Skin epidermis (tissue), 12 donors: Measurements from ENCODE around the gene UBAC2.
"Not testable (repeated sequence)": the region's sequence is repeated elsewhere in the genome, so short reads cannot be mapped to it uniquely, and the experiment has no call there.

Experiments used
- H3K27ac ChIP-seq, 21 experiments: fragments of 200-600 bp; sonication (generic) in 11 of 21; one replicate each; pipeline ENCODE4 v1.5.0; 2020; ENCODE audit warnings: mild to moderate bottlenecking in 3 of 21, inconsistent platforms in 2 of 21, moderate library complexity in 2 of 21
- H3K4me3 ChIP-seq, 7 experiments: fragments of 200-600 bp; sonication (generic) in 2 of 7; one replicate each; pipeline ENCODE4 v1.5.0; 2020; ENCODE audit warnings: inconsistent platforms in 2 of 7, mild to moderate bottlenecking in 2 of 7, moderate library complexity in 1 of 7

The UBAC2 gene

DNA sequence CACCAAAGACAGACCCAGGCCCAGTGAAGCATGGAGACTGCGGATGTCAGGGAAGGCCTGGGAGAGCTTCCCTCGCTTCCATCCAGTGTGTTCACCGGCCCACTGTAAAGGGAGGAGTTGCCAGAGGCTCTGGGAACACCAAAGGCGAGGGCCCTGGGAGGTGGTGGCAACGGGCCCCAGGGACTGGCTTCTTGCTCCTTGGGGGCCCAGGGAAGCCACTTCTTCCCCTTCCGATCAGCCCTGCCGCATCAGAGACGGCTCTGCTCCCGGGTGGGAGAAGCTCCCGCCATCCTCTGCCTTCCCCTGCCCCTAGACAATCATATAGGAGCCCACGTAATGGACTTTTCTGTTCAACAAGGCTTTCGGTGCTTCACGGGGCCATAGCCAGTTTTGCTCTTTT is 189.9 kb downstream of the UBAC2 start:
- no peak overlapping the region for H3K27ac ChIP-seq
- no peak overlapping the region for H3K4me3 ChIP-seq

DNA sequence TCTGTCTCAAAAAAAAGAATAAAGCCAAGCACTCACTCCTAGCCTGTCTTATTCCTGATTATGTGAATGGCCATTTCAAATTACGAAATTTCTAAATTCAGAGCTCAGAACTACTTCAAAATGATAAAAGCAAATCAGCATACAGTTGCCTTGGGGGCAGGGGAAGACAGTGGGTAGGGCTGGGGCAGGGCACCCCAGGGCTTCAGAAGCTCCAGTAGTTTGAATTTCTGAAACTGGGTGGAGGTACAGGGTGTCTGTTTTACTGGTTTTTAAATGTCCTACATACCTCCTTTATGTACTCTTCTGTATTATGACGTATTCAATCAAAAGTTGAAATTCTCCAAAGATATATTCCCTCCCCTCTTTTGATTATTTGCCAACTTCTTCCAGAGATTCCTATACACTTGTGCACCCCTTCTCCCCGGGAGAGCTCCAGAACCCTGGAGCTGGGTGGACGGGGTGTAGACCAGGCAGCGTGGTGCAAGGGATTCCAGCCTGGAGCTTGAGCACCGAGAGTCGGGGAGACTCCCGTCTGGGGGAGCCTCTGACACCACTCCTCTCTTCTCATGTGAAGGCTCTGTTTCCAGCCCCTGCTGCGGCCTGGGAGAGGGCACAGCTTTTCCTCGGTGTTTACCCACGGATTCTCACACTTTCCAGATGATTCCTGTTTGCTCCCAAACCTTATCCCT is 191.3 kb downstream of the UBAC2 start:
- Histone ChIP-seq H3K27ac (peak overlapping the region in 1 of 21 experiments; percentile 7), H3K4me3 (no peak overlapping the region)

DNA sequence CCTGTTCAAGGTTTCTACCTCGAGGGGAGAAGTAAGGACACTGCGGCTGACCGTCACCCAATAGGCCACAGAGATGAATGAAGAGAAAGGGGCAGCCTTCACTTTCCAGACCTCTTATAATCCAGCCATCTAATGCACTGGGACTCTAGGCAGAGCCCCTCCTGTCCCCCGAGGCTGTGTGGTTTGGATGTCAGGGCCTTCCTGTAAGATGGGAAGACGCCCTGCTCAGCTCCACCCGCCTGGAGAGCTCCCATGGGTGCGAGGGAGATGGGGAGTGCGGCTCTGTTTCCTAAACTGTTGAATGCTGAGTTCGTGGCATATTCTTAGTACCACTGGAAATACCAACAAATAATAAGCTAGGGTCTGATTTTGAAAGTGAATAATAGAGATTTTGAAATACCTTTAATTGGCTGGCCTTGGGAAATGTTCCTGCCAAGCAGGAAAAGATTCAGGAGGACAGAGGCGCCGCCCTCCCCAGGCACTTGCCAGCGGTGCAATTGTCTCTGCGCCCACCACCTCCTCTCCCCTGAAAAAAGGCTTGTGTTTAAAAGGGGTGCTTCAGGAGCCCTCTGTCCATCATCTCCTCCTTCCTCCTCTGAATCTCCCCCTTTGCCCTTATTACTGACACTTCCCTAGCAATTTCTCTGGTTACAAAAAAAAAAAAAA is 191.9 kb downstream of the UBAC2 start:
- H3K4me3 ChIP-seq, result no peak overlapping the region
- peak overlapping the region in 1 of 21 experiments; percentile 7 for H3K27ac ChIP-seq

DNA sequence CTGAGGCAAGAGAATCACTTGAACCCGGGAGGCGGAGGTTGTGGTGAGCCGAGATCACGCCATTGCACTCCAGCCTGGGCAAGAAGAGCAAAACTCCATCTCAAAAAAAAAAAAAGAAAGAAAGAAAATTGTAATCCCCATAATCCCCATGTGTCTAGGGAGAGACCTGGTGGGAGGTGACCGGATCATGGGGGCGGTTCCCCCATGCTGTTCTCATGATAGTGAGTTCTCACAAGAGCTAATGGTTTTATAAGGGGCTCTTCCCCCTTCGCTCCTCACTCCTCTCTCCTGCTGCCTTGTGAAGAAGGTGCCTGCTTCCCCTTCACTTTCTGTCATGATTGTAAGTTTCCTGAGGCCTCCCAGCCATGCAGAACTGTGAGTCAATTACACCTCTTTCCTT is 192.7 kb downstream of the UBAC2 start:
- H3K4me3 ChIP-seq, H3K27ac ChIP-seq: not testable (repeated sequence)

DNA sequence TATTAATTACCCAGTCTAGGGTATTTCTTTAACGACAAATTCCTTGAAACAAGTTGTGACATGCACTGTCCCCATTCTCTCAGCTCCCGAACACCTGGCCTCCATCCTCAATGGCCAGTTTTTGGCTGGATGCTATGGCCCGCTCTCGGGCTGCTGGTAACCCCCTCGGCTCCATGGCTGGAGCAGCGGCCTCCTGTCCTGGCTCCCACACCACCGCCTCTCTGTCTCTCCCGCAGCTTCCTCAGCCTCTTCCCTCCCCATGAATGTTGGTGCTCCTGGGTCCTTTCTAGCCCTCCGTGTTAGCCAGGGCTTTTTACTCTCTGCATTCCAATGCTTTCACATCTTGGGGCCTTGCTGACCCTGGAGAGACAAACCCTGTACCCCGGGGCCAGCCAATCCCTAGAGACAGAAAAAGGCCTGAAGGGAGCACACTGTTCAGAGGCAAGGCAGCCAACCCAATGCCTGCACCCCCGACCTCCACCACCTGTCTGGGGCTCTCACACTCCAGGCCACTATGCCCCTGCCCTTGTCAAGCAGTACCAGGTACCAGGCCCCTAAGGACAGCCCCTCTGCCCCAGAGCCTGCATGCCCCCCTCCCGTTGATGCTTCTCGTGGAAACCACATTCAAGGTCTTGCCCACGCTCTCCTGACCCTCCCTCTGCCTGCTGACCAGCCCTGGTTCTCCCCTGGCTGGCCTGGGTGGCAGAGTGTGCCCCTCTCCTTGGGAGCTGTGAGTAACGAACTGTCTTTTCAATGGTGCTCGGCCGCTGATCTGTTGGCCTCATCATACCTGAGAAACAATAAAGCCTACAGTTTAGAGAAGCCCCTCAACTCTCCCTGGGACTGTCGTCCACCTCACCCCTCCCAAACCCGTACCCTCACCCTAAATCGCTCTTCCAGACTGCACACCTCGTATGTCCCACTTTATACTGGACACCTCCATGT is 193.4 kb downstream of the UBAC2 start:
- H3K4me3 ChIP-seq, result no peak overlapping the region
- no peak overlapping the region for H3K27ac ChIP-seq

DNA sequence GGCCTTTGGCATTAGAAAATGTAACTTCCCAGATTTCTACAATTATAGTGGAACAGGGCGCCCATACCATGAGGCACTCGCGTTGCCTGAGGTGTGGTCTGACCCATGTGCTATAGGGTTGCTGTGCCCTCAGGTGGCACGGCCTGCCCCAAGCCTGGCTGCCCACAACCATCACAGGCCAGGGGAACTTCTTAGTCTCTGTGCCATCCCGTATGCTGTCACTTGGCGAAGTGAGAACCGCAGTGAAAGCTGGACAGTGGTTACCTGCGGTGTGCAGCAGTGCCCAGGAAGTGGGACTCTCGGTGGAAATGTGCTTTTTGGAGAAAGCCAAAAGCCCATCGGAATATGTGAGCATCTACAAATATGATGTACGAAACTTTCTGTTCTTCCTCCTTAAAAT is 194.8 kb downstream of the UBAC2 start:
- Histone ChIP-seq H3K4me3 (no peak overlapping the region), H3K27ac (no peak overlapping the region)

DNA sequence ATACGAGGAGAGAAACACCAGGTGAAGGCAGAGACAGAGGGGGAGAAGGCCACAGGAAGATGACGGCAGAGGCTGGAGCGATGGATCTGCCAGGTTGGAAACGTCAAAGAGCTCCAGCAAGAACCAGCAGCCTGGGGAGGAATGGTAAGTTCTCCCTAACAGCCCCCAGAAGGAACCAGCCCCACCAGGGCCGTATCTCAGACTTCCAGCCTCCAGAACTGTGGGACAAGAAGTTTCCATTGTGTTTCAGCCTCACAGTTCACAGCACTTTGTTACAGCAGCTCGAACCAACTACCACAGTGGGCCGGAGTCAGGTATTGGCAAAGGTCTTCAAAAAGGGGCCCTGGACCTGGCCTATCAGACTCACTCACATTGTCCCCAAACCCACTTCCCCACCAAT is 195.8 kb downstream of the UBAC2 start:
- Histone ChIP-seq H3K27ac (no peak overlapping the region), H3K4me3 (no peak overlapping the region)

DNA sequence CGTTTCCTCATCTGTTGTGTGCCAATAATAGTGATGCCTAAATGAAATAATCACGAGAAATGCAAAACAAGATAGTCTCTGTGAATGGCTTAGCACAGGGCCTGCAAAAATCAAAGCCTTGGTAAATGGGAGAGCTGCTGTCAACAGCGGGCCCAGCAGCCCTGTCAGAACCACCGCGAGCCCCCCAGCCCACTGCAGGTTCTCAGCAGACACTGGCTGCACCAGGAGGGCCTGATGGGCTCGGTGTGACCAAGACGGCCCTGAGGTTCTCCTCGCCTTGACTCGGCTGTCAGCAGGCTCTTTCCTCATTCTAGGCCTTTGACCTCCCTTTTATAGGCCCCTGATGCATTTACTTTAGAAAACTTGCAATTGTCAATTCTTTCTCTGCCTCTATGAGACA is 197.4 kb downstream of the UBAC2 start:
- H3K27ac ChIP-seq, result no peak overlapping the region
- H3K4me3 ChIP-seq, result no peak overlapping the region

DNA sequence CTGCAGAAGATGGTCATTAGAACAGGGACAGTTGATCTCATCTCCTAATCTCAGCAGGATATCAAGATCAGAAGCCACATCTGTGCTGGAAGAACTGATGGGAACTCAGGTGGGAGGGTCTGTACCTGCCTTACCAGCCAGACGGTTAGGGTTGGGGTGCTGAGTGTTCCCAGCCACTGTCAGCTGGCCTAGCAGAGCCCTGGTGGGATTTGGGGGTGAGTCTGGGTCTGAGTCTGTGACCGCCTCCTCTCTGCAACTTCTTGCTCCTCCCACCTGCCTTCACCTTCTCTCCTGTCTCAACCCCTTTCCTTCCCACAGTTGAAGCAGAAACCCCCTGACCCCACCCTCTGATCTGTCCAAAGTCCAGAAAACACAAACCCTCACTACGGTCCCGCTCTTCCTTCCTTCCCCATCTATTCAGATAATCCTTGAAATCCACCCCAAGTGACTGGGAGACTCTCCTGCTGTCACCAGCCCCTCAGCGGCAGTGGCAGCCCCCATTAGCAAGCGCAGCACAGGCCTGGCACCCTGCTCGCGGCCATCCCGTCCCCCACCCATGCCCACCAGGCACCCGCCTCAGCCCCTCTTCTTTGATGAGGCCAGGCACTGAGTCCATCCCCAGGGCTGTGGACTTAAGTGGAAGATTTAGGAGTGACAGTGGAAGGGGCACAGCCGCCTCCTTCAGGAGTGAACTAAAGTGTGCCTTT is 198.4 kb downstream of the UBAC2 start:
- H3K27ac ChIP-seq, result no peak overlapping the region
- H3K4me3 ChIP-seq, result no peak overlapping the region

DNA sequence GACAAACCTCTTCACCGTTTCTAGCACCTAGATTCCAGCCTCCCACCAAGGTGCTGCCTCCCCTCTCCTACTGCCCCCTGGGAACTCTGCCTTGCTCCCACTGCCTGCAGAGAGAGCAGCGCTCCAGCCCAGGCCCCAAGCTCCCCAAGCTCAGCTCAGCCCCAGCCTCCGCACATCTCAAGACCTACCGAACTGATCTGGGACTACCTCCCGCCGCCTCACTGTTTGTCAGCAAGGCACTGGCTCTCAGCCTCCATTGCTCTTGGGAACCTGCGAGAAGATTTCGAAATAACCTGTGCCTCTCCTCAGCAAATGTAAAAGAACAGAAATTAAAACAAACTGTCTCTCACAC is 198.9 kb downstream of the UBAC2 start:
- no peak overlapping the region for H3K27ac ChIP-seq
- no peak overlapping the region for H3K4me3 ChIP-seq

DNA sequence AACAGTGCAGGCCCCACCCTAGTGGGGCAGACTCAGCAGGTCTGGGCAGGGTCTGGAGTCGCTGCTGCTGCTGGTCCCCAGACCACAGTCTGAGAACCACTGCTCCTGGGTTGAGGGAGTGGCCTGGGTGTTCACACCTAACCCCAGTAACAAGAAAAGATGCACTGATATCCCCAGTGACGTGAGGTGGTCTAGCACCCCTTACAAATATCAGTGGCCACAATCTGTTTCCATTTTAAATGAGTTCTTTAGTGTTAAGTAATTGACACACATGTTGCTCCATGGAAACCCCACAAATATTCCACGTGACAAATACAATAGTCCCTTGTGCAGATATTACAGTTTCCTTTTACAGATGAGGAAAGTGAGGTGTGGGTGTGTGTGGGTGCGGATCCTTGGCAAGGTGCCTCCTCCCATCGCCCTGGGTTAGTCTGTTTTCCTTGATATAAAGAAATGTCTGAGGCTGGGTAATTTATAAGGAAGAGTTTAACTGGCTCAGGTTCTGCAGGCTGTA is 202.9 kb downstream of the UBAC2 start:
- Histone ChIP-seq H3K4me3 (no peak overlapping the region), H3K27ac (no peak overlapping the region)

DNA sequence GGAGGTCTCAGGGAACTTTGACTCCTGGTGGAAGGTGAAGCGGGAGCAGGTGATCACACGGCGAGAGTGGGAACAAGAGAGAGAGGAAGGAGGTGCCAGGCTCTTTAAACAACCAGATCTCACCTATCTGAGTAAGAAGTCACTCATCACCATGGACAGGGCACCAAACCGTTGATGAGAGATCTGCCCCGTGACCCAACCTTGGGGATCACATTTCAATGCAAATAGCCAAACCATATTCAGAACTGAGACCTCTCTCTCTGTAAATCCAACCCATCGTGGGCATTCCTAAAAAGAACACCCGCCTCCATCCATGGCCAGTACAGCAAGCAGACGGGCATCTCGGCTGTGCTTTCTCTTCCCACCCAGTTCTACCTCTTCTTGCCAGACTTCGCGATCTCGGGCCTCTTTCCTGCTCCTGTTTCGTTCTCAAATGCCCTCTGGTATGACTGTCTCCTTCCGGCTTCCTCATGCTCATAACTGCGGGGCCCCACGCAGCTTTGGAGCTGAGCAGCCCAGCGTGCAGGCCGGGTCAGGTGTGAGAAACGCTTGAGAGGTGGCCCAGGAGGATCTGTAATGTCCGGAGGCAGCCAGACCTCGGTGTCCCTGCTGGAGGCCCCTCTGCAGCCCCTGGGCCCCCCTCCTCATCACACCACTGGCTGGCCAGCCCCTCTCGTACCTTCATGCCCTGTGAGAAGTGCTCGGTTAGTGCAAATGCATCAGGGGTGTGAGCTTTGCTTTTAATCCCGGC is 203.5 kb downstream of the UBAC2 start:
- Histone ChIP-seq H3K27ac (peak overlapping the region in 1 of 21 experiments; percentile 38), H3K4me3 (no peak overlapping the region)

DNA sequence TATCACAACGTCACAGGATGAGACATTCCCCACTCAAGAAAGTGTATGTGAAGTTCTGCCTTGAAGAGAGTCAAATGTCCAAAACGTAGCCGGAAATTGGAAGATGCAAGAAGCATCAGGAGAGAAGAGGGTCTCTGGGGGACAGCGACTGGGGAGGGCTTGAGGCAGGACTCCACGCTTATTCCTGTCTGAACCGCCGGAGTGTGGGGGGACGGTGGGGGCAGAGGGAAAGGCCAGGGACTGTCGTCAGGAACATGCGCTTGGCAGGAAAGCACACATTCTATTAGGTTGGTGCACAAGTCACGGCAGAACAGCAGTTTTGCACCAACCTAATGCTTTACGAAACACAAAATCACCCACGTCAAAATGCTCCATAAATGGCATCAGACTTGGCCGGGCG is 205.3 kb downstream of the UBAC2 start:
- peak overlapping the region in 4 of 21 experiments; percentile 14 to 62 (median 35) for H3K27ac ChIP-seq
- no peak overlapping the region for H3K4me3 ChIP-seq

DNA sequence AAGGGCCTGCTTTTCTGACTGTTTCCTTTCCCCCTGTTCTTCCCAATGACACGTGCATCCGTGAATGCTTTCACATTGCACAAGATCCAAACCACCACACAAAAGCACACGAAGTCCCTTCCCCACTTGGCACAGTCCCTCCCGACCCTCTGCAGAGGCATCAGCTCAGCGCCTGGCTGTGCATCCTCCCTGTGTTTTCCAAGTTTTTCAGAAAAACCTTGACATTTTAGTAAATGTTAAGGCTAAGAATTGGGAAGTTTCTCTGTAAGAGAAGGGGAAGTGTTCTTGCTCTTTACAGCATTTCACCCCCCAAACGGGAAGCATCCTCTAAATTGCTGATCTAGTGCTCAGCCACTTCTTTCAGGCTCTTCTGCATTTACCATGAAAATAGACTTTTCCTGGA is 206.1 kb downstream of the UBAC2 start:
- Histone ChIP-seq H3K27ac (peak overlapping the region in 5 of 21 experiments; percentile 6 to 44 (median 27)), H3K4me3 (no peak overlapping the region)

DNA sequence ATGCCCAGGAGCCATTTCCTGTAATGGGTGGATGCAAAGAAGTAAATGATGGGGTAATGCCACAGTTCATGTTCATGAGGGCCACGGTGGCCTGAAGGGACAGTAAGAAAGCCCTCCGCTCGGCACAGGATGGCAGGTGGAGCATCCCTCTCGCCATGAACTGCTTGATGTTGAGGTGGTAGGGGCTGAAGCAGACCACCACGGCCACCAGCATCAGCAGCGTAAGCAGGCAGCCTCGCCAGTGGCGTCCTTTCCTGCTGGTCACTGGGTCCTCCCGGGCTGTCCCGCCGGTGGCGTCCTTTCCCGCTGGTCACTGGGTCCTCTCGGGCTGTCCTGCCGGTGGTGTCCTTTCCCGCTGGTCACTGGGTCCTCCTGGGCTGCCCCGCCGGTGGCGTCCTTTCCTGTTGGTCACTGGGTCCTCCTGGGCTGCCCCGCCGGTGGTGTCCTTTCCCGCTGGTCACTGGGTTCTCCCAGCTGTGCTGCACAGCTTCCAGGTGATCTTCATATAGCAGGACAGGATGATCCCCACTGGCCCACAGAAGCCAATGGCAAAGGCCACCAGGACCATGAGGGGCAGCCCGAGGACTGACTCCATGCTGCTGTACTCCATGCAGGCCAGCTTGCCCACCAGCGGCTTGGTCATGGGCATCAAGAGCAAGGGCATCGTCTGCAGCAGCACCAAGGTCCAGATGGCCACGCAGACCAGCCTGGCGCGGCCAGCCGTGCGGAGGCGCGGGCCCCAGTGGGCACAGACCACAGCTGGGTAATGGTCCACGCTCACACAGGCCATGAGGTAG is 207.4 kb downstream of the UBAC2 start:
- H3K4me3 ChIP-seq, result no peak overlapping the region
- peak overlapping the region in 3 of 21 experiments; percentile 8 to 40 (median 34) for H3K27ac ChIP-seq

DNA sequence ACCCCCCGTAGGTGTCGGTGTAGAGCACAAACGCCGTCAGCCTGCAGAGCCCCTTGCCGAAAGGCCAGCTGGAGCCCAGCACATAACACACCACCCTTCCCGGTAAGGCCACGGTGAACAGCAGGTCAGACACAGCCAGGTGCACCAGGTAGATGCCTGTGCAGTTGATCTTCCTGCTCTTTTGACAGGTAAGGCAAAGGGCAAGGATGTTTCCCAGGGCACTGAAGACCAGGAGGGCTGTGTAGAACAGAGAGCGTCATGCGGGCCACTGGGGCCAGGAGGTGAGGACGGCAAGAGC is 208.0 kb downstream of the UBAC2 start:
- no peak overlapping the region for H3K4me3 ChIP-seq
- no peak overlapping the region for H3K27ac ChIP-seq

DNA sequence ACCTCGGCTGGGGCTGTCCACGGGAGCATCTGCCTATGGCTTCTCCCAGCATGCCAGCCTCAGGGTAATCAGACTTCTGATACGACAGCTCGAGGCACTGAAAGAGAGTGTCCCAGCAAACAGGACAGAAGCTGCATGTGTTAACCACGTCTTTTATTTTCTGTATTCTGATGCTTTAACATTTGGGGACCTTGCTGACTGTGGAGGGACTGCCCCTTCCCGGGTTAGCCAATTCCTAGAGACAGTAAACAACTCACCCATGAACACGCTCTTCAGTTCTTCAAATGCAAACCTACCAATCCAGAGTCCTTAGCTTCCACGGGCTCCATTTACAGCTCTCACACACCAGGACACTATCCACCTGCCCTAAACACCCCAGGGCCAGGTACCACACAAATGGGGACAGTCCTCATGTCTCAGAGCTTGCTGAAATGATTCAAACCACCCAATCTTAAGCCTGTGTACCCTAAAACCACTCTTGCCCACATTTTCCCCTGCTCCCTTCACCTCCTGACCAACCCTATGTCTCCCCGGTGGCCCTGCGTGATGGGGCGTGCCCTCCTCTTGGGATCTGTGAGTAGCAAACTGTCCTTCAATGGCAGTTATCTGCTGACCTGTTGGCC is 208.9 kb downstream of the UBAC2 start:
- not testable (repeated sequence) for H3K27ac ChIP-seq, H3K4me3 ChIP-seq
